ENCODE measurements around the gene CALU. TPM values are rescaled to one million over a fixed set of nuclear protein-coding genes. Genes with fewer than 3 reads are reported as not detected.

CALU gene
- total and polyA plus RNA-seq, 10 of the 15 experiments (the other 5 are each of a cell fraction or from before 2014, with no cell fraction given), result 31.2 to 75.6 (median 42.1) TPM

DNA sequence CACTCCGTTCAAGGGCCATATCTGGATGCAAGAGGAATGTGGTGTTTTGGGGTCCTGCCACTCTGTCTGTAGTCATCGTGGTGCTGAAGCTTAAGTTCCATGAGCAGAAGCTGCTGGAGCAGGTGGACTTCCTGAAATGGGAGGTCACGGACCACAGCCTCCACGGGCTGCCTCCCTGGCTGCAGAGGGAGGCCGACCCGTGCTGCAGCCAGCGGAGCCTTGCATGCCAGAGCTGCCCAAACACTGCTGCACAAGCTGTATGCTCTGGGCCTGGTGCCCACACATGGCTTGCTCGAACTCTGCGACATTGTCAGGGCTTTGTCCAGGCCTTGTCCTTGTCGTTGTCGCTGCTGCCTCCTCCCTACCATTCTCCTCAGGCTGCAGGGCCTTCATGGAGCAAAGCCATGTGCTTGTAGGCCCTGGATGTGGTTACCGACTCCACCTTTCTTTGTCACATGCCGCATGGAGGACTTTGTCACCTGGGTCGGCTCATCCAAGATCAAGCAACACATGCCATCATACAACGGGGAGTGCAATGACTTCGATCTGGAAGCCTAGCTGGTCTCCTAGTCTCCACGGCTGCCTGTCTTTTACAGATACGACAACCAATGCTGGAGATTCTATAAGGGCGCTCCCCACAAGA lies 45.7 kb upstream of the CALU start (continued):
- TF ChIP-seq MEF2B (IDR thresholded peaks at IDR 0.05; ENCODE audit: partially characterized antibody, poor library complexity, severe bottlenecking), result no peak
- no peak for TF ChIP-seq LARP7 (IDR thresholded peaks at IDR 0.05)

DNA sequence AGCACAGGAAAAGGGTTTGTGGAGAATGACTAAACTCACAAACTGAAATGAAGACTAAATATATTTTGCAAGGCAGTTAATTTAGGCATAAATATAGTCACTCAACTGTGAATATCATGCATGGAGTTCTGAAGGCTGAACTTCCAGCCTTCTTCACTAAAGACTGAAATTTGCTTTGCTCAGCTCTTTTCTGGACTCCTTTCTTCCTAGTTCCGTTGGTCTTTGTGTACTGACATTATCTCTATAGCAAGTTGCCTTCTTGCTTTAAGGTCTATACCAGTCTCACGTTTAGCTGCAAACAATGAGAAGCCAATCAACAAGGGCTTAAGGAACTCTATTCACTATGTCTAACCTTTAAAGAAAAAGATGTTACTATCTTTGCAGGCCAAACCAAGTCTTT lies 44.4 kb upstream of the CALU start:
- DNase-seq (ENCODE audit: low read depth, low spot score) (no peak), ATAC-seq (no peak), FAIRE-seq (no peak)
- WGBS (ENCODE audit: insufficient coverage, insufficient replicate concordance, low lambda C conversion rate, missing lambda C conversion rate), result 15% methylated on average over 2 of the region's 2 CpGs
- Histone ChIP-seq H3K27ac (ENCODE audit: control insufficient read depth, insufficient read depth) (no peak overlapping the region), H4K20me1 (ENCODE audit: control insufficient read depth, insufficient read depth) (no peaks in the 10 kb centered on the region), H3K9me3 (replicated peaks; ENCODE audit: control insufficient read depth, insufficient read depth, low read length) (no peaks in the 10 kb centered on the region), H2AFZ (ENCODE audit: control insufficient read depth, low read depth, low read length) (no peak overlapping the region), H3K36me3 (ENCODE audit: control insufficient read depth in 2 of 2, insufficient read depth in 2 of 2, low read length in 1 of 2) (no peaks in the 10 kb centered on the region), H3K4me3 (no peak overlapping the region), H3K27me3 (replicated peaks in 1 of 2; ENCODE audit: control insufficient read depth in 2 of 2, insufficient read depth in 2 of 2, low read length in 1 of 2) (peaks cover 3 to 11% of the 10 kb centered on the region in 2 experiments), H3K4me2 (ENCODE audit: control insufficient read depth, insufficient read depth) (no peak overlapping the region), H3K79me2 (ENCODE audit: control insufficient read depth, insufficient read depth, low read length) (no peaks in the 10 kb centered on the region), H3K9ac (ENCODE audit: control insufficient read depth, insufficient read depth, low read length) (no peak overlapping the region), H3K4me1 (ENCODE audit: control insufficient read depth, insufficient read depth, low read length) (no peaks in the 10 kb centered on the region)
- POLR2A ChIA-PET, result no interaction called here
- RAD21 ChIA-PET (ENCODE audit: unreplicated experiment), result no interaction called here
- SMC1A ChIA-PET (ENCODE audit: uncharacterized antibody, unreplicated experiment), result no interaction called here
- TF ChIP-seq, protein P1, sequence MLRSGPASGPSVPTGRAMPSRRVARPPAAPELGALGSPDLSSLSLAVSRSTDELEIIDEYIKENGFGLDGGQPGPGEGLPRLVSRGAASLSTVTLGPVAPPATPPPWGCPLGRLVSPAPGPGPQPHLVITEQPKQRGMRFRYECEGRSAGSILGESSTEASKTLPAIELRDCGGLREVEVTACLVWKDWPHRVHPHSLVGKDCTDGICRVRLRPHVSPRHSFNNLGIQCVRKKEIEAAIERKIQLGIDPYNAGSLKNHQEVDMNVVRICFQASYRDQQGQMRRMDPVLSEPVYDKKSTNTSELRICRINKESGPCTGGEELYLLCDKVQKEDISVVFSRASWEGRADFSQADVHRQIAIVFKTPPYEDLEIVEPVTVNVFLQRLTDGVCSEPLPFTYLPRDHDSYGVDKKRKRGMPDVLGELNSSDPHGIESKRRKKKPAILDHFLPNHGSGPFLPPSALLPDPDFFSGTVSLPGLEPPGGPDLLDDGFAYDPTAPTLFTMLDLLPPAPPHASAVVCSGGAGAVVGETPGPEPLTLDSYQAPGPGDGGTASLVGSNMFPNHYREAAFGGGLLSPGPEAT (IDR thresholded peaks at IDR 0.05; ENCODE audit: low read depth), result no peak
- TF ChIP-seq, protein P2, sequence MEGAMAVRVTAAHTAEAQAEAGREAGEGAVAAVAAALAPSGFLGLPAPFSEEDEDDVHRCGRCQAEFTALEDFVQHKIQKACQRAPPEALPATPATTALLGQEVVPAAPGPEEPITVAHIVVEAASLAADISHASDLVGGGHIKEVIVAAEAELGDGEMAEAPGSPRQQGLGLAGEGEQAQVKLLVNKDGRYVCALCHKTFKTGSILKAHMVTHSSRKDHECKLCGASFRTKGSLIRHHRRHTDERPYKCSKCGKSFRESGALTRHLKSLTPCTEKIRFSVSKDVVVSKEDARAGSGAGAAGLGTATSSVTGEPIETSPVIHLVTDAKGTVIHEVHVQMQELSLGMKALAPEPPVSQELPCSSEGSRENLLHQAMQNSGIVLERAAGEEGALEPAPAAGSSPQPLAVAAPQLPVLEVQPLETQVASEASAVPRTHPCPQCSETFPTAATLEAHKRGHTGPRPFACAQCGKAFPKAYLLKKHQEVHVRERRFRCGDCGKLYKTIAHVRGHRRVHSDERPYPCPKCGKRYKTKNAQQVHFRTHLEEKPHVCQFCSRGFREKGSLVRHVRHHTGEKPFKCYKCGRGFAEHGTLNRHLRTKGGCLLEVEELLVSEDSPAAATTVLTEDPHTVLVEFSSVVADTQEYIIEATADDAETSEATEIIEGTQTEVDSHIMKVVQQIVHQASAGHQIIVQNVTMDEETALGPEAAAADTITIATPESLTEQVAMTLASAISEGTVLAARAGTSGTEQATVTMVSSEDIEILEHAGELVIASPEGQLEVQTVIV (IDR thresholded peaks at IDR 0.05; ENCODE audit: borderline replicate concordance, partially characterized antibody), result no peak
- TF ChIP-seq ZZZ3 (IDR thresholded peaks at IDR 0.05; ENCODE audit: control insufficient read depth, insufficient read length, low read depth) (no peak), NR2F1 (conservative IDR thresholded peaks at IDR 0.05) (no peak), ZSCAN29 (IDR thresholded peaks at IDR 0.05) (no peak), TAF1 (IDR thresholded peaks at IDR 0.05; ENCODE audit: borderline replicate concordance, low read depth, low read length) (no peak), HDAC2 (IDR thresholded peaks at IDR 0.05) (no peak), KDM1A (IDR thresholded peaks at IDR 0.05; ENCODE audit: borderline replicate concordance) (no peak), ZNF207 (IDR thresholded peaks at IDR 0.05; ENCODE audit: borderline replicate concordance) (no peak), RCOR1 (conservative IDR thresholded peaks at IDR 0.05; ENCODE audit: low read depth, low read length) (no peak), ATF7 (IDR thresholded peaks at IDR 0.05; ENCODE audit: low read depth) (no peak), RAD51 (IDR thresholded peaks at IDR 0.05) (no peak), POLR2A (IDR thresholded peaks at IDR 0.05; ENCODE audit: low read depth, low read length) (no peak), FOXK2 (IDR thresholded peaks at IDR 0.05) (no peak), MTA3 (IDR thresholded peaks at IDR 0.05; ENCODE audit: borderline replicate concordance, low read length) (no peak)
- TF ChIP-seq, protein P3, sequence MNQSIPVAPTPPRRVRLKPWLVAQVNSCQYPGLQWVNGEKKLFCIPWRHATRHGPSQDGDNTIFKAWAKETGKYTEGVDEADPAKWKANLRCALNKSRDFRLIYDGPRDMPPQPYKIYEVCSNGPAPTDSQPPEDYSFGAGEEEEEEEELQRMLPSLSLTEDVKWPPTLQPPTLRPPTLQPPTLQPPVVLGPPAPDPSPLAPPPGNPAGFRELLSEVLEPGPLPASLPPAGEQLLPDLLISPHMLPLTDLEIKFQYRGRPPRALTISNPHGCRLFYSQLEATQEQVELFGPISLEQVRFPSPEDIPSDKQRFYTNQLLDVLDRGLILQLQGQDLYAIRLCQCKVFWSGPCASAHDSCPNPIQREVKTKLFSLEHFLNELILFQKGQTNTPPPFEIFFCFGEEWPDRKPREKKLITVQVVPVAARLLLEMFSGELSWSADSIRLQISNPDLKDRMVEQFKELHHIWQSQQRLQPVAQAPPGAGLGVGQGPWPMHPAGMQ (IDR thresholded peaks at IDR 0.05; ENCODE audit: borderline replicate concordance), result no peak
- in situ Hi-C loops (cut with MboI) (no loop called here), intact Hi-C loops (cut with micrococcal nuclease; ENCODE audit: unreplicated experiment) (no loop called here)
- CTCF ChIA-PET, result interaction anchor here (0.8 to 1.5 kb wide), 2 partner anchors 20 to 189 kb away, joined by 3 to 6 read pairs; a partner anchor contains a TSS
- BruUV-seq (replicated peaks), result no TSS peak
